GM18498 (cell line): ENCODE results near the gene RDH16.

Experiments
- ATAC-seq: cut with Tn5 transposase; IDR thresholded peaks from one replicate; pipeline ENCODE4 v1.9.1; 2021; ENCODE audit warnings: mild to moderate bottlenecking, moderate library complexity; ENCODE audit not compliant: unreplicated experiment

The RDH16 gene

DNA sequence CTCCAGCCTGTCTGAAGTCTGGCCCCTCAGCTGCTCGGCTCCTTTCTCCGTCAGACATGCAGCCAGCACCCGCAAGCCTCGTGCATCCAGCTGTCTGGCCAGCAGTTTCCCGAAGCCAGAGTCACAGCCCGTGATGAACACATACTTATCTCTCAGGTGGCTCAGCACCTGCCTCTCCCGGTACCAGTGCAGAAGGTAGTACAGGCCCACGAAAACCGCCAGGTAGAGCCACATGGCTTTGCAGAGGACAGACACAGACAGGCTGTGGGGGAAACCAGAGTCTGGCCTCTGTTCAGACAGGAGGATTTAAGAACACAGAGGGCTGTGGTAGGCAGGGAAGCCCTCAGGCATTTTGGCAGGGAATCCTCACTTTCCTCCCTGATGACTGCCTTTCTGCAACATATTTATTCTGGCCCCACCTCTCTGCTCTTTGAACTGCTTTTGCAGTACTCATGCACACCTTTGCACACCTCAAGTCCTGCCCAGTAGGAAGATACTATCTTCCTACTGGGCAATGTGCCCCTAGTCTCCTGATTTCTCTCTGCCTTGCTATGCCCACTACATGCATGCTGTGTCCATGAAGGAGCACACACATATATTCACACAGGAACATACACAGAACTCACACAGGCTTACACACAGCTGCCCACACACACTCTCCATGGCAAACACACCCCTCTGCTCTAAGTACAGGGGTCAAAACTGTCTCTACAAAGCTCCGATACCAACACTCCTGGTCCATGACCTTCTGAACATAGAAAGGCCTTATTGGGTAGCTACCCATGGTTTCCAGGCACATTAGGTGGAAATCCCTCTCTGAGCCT, at the start of gene RDH16:
Gene RDH16, minus strand, starts transcription at position 380 of the 824 bp plus-strand sequence. Its CDS starts 146 bp downstream, at position 234.
- ATAC-seq: no peak

DNA sequence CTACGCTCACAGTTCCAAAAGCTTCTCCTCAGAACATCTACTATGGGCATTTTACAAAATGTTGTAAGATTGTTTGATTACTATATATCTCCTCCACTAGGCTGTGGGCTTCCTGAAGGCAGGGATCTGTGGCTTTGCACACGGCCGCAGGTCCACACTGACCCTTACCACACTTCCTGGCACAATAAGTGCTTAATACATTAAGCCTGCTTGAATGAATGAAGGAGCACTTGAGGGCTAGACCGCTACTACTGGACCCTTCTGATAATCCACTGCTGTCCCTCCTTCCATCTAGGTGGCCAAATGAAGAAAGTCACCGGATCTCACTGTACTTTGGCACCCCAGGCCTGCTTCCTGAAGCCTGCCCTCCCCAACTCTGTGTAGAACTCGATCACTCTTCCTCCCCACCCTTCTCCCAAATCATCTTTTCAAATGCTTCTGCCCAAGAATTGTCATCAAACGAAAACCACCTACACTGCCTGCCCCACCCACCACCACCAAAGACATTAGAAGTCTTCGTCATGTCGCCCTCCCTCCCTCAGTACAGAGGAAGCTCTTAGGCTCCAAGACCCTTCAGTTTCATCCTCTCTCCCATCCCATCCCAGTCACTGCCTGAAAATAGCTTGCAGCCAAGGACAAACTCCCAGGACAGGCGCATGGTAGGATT, 49.5 kb upstream of the RDH16 start:
- no peak for ATAC-seq

- ATAC-seq: peak; percentile 81
Observed at GRCh38 chr12:57005980-57006808, 48.8 kb upstream of the RDH16 start, which contains the start of gene ZBTB39. TSS of gene ZBTB39 (minus strand) at chr12:57006546. CDS start at chr12:57004917, 1,629 bp downstream.

DNA sequence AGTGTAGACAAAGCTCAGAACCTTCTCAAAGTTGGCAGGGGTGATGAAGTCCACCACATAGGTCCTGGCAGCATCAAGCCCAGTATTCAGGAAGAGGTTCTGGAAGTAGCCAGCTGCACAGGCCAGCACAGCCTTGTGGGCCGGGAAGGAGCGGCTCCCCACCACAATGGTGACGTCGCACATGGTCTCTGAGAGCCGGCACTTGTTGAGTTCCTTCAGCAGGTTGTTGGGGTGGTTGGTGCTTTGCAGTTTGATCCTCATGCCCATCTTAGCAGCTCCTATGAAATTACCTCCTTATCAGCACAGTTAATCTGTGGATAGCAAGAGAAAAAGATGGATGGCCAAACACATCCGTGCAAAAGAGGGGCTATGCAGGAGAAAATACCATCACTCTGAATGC, 47.2 kb upstream of the RDH16 start:
- no peak for ATAC-seq

- ATAC-seq: no peak
Observed at GRCh38 chr12:57003395-57003794, 46.0 kb upstream of the RDH16 start.

DNA sequence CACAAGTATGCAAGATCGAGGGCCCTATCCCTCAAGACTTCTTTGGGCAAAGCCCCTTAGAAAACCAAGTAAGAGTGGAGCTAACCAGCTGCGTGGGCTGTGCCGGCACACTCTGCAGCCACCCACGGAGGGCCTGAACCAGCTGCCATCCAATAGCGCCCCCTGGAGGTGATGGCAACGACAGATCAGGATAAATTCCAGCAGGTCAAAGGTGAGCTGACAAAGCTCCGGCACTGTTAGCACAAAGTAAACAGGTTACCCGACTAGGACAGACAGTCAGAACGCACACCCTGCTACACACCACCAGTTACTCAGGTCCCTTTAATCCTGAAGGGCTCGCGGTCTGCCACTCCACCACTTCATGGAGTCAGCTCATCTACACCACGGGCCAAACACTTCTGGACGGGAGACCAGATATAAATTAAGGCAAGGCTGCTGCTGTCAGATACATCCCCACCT, 44.1 kb upstream of the RDH16 start:
- no peak for ATAC-seq

GRCh38 chr12:57000393-57000792, 43.0 kb upstream of the RDH16 start:
- no peak for ATAC-seq

DNA sequence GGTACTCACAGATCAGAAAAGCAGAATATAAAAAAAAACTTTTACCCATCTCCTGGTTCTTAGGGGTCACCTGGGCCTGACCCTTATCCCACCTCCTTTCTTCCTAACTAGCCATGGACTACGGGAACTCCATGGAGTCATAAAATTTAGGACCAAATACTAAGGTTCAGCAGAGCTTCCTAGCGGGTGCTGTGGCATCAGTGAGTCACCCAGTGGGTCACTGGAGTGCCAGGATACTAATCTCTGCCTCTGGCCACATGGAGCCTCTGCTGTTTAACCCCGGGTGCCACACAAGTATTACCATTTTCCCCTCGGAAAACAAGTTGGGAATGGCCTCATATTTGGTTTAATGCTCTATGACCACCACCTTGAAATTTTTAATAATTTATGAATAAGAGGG, 42.0 kb upstream of the RDH16 start:
- ATAC-seq: no peak

GRCh38 chr12:56998981-56999380, 41.6 kb upstream of the RDH16 start:
- ATAC-seq: peak; percentile 83

- ATAC-seq: no peak
Observed at GRCh38 chr12:56998316-56998715, 40.9 kb upstream of the RDH16 start.

- no peak for ATAC-seq
Observed at GRCh38 chr12:56996793-56997545, 39.6 kb upstream of the RDH16 start.

- ATAC-seq: no peak
Observed at GRCh38 chr12:56995930-56996496, 38.6 kb upstream of the RDH16 start.

DNA sequence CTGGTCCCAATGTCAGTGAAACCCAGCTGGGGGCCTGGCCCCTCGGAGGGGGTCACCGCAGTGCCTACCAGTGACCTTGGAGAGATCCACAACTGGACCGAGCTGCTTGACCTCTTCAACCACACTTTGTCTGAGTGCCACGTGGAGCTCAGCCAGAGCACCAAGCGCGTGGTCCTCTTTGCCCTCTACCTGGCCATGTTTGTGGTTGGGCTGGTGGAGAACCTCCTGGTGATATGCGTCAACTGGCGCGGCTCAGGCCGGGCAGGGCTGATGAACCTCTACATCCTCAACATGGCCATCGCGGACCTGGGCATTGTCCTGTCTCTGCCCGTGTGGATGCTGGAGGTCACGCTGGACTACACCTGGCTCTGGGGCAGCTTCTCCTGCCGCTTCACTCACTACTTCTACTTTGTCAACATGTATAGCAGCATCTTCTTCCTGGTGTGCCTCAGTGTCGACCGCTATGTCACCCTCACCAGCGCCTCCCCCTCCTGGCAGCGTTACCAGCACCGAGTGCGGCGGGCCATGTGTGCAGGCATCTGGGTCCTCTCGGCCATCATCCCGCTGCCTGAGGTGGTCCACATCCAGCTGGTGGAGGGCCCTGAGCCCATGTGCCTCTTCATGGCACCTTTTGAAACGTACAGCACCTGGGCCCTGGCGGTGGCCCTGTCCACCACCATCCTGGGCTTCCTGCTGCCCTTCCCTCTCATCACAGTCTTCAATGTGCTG, 38.0 kb upstream of the RDH16 start:
- no peak for ATAC-seq

GRCh38 chr12:56994231-56994746, 36.9 kb upstream of the RDH16 start:
- ATAC-seq: no peak

GRCh38 chr12:56993346-56993745, 35.9 kb upstream of the RDH16 start:
- no peak for ATAC-seq

DNA sequence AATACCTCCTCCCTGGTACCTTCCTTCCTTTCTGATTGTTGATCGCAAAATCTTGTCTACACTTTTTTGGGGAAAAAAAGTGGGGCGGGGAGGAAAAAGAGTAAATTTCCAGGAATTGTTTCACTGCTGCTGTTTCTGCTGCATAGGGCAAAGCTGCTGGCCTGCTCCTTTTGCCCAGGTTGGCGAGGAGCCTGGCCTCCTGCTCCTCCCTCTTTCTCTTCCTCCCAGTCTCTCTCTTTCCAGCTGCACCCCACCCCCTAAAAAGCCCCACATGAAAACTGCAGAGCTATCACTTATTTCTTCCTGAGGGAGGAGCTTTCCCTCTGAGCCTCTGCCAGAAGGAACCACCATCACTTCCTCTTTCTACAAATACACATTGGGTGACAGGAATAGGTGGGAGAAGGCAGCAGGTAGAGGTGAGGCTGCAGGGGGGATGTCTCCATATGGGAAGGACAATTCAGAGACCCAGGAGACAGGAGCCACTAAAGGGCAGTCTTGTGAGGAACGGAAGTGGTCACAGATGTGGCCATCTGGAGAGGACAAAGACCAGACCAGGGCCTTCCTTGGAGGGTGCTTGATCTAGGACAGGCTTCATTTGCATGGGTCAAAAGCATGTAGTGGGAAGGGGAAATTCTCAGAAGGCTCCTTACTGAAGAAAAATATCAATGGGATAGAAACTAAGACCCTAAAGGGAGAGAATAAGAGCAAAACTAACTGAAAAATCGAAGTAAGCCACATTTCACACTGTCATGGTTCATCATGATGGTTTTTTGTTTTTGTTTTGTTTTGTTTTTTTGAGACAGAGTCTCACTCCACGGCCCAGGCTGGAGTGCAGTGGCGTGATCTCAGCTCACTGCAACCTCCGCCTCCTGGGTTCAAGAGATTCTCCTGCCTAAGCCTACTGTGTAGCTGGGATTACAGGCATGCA, 34.2 kb upstream of the RDH16 start:
- no peak for ATAC-seq

- ATAC-seq: no peak
Observed at GRCh38 chr12:56990648-56991318, 33.4 kb upstream of the RDH16 start.
